HL-60 (cell line): ENCODE data around the gene PCSK4.

Source experiments
- GABPA ChIP-seq: IDR thresholded peaks from 2 replicates; pipeline ENCODE4 v1.6.1; 2012; ENCODE audit warnings: low read depth
- POLR2AphosphoS5 ChIP-seq: IDR thresholded peaks from 2 replicates; pipeline ENCODE4 v1.6.1; 2012; ENCODE audit warnings: low read depth
- TF ChIP-seq, protein P1 (sequence below): IDR thresholded peaks from one replicate; pipeline ENCODE4 v1.5.1; 2011; ENCODE audit warnings: low read length, control low read depth, inconsistent platforms; ENCODE audit not compliant: insufficient read depth
- TF ChIP-seq, protein P2 (sequence below): IDR thresholded peaks from 2 replicates; pipeline ENCODE4 v1.6.1; 2012; ENCODE audit warnings: low read depth; ENCODE audit not compliant: insufficient replicate concordance

DNA sequence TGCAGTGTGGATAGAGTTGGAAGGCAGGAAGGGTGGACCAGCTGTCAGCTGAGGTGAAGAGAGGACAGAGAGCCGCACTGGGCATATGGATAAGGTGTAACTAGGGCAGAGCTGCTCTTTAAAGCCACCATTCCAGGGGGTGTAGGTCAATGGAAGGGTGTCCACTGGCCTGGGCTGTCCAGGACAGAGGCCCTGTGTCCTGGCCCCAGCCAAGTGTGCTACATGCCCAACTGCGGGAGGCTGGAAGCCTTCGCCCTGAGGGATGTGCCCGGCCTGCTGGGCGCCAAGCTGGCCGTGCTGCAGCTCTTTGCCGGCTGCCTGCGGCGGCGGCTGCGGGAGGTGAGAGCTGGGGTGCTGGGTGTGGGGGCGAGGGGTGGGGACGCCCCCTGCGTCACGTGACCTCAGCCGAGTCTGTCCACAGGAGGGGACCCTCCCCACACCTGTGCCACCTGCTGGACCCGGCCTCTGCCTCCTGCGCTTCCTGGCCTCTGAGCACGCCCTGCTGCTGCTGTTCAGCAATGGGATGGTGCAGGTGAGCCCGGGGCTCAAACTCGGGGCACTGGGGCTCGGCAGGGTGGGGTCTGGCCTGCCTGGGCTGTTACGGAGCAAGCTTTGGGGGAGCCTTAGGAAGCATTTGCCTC is 43.5 kb upstream of the PCSK4 start:
- TF ChIP-seq, protein P1, sequence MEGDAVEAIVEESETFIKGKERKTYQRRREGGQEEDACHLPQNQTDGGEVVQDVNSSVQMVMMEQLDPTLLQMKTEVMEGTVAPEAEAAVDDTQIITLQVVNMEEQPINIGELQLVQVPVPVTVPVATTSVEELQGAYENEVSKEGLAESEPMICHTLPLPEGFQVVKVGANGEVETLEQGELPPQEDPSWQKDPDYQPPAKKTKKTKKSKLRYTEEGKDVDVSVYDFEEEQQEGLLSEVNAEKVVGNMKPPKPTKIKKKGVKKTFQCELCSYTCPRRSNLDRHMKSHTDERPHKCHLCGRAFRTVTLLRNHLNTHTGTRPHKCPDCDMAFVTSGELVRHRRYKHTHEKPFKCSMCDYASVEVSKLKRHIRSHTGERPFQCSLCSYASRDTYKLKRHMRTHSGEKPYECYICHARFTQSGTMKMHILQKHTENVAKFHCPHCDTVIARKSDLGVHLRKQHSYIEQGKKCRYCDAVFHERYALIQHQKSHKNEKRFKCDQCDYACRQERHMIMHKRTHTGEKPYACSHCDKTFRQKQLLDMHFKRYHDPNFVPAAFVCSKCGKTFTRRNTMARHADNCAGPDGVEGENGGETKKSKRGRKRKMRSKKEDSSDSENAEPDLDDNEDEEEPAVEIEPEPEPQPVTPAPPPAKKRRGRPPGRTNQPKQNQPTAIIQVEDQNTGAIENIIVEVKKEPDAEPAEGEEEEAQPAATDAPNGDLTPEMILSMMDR, result no peak
- TF ChIP-seq POLR2AphosphoS5, result no peak
- no peak for TF ChIP-seq GABPA
- TF ChIP-seq, protein P2, sequence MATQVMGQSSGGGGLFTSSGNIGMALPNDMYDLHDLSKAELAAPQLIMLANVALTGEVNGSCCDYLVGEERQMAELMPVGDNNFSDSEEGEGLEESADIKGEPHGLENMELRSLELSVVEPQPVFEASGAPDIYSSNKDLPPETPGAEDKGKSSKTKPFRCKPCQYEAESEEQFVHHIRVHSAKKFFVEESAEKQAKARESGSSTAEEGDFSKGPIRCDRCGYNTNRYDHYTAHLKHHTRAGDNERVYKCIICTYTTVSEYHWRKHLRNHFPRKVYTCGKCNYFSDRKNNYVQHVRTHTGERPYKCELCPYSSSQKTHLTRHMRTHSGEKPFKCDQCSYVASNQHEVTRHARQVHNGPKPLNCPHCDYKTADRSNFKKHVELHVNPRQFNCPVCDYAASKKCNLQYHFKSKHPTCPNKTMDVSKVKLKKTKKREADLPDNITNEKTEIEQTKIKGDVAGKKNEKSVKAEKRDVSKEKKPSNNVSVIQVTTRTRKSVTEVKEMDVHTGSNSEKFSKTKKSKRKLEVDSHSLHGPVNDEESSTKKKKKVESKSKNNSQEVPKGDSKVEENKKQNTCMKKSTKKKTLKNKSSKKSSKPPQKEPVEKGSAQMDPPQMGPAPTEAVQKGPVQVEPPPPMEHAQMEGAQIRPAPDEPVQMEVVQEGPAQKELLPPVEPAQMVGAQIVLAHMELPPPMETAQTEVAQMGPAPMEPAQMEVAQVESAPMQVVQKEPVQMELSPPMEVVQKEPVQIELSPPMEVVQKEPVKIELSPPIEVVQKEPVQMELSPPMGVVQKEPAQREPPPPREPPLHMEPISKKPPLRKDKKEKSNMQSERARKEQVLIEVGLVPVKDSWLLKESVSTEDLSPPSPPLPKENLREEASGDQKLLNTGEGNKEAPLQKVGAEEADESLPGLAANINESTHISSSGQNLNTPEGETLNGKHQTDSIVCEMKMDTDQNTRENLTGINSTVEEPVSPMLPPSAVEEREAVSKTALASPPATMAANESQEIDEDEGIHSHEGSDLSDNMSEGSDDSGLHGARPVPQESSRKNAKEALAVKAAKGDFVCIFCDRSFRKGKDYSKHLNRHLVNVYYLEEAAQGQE, result no peak
